ENCODE data around the gene PAK4.

PAK4 gene

GRCh38 chr19:39175564-39175963 lies 50.0 kb downstream of the PAK4 start:
- H3K36me3 Mint-ChIP-seq = peaks cover 20% of the 10 kb centered on the region
- DNase-seq (ENCODE audit: low spot score in 2 of 2) (no peak), ATAC-seq (ENCODE audit: low read depth) (no peak)
- H3K4me3 Mint-ChIP-seq = no peak overlapping the region
- no peaks in the 10 kb centered on the region for H3K9me3 Mint-ChIP-seq
- no peak overlapping the region for H3K27ac Mint-ChIP-seq
- H3K4me1 Mint-ChIP-seq = no peaks in the 10 kb centered on the region
- H3K27me3 Mint-ChIP-seq = no peaks in the 10 kb centered on the region

- Mint-ChIP-seq H3K36me3 (peaks cover 20% of the 10 kb centered on the region), H3K27ac (no peak overlapping the region), H3K27me3 (no peaks in the 10 kb centered on the region), H3K4me1 (no peaks in the 10 kb centered on the region), H3K4me3 (no peak overlapping the region), H3K9me3 (no peaks in the 10 kb centered on the region)
- DNase-seq (ENCODE audit: low spot score in 2 of 2) (no peak), ATAC-seq (ENCODE audit: low read depth) (no peak)
Measured at GRCh38 chr19:39177110-39177699, 51.6 kb downstream of the PAK4 start.

- Mint-ChIP-seq H3K27ac (no peak overlapping the region), H3K27me3 (no peaks in the 10 kb centered on the region), H3K4me1 (no peaks in the 10 kb centered on the region), H3K4me3 (no peak overlapping the region), H3K36me3 (peaks cover 20% of the 10 kb centered on the region), H3K9me3 (no peaks in the 10 kb centered on the region)
- no peak for DNase-seq (ENCODE audit: low spot score in 2 of 2)
- no peak for ATAC-seq (ENCODE audit: low read depth)
Measured at GRCh38 chr19:39177736-39178135, 52.1 kb downstream of the PAK4 start.

- ATAC-seq (ENCODE audit: low read depth) (no peak), DNase-seq (ENCODE audit: low spot score in 2 of 2) (no peak)
- Mint-ChIP-seq H3K9me3 (no peaks in the 10 kb centered on the region), H3K27me3 (no peaks in the 10 kb centered on the region), H3K4me1 (no peaks in the 10 kb centered on the region), H3K27ac (no peak overlapping the region), H3K36me3 (peaks cover 18% of the 10 kb centered on the region), H3K4me3 (no peak overlapping the region)
Measured at GRCh38 chr19:39178296-39179006, 52.9 kb downstream of the PAK4 start.

GRCh38 chr19:39179754-39180153 lies 54.2 kb downstream of the PAK4 start:
- peaks cover 12% of the 10 kb centered on the region for H3K36me3 Mint-ChIP-seq
- DNase-seq (ENCODE audit: low spot score in 2 of 2) (no peak), ATAC-seq (ENCODE audit: low read depth) (no peak)
- H3K4me1 Mint-ChIP-seq = no peaks in the 10 kb centered on the region
- H3K4me3 Mint-ChIP-seq = no peak overlapping the region
- no peaks in the 10 kb centered on the region for H3K9me3 Mint-ChIP-seq
- no peaks in the 10 kb centered on the region for H3K27me3 Mint-ChIP-seq
- H3K27ac Mint-ChIP-seq = no peak overlapping the region

- Mint-ChIP-seq H3K27me3 (no peaks in the 10 kb centered on the region), H3K4me3 (no peak overlapping the region)
Measured at GRCh38 chr19:39180749-39181148, 55.2 kb downstream of the PAK4 start.

GRCh38 chr19:39181500-39182173 lies 56.1 kb downstream of the PAK4 start:
- peaks cover 12% of the 10 kb centered on the region for H3K36me3 Mint-ChIP-seq
- ATAC-seq (ENCODE audit: low read depth) = no peak
- H3K27me3 Mint-ChIP-seq = no peaks in the 10 kb centered on the region
- H3K4me1 Mint-ChIP-seq = no peaks in the 10 kb centered on the region
- H3K4me3 Mint-ChIP-seq = no peak overlapping the region
- no peak for DNase-seq (ENCODE audit: low spot score in 2 of 2)
- H3K27ac Mint-ChIP-seq = peak overlapping the region; percentile 48
- H3K9me3 Mint-ChIP-seq = no peaks in the 10 kb centered on the region

More at GRCh38 chr19:39180749-39181148, 55.2 kb downstream of the PAK4 start:
- DNase-seq (ENCODE audit: low spot score in 2 of 2) (no peak), ATAC-seq (ENCODE audit: low read depth) (no peak)
- peaks cover 12% of the 10 kb centered on the region for H3K36me3 Mint-ChIP-seq
- no peak overlapping the region for H3K27ac Mint-ChIP-seq
- H3K4me1 Mint-ChIP-seq = no peaks in the 10 kb centered on the region
- H3K9me3 Mint-ChIP-seq = no peaks in the 10 kb centered on the region

GRCh38 chr19:39182174-39182505 lies 56.6 kb downstream of the PAK4 start:
- H3K4me1 Mint-ChIP-seq = no peaks in the 10 kb centered on the region
- no peak for DNase-seq (ENCODE audit: low spot score in 2 of 2)
- no peak overlapping the region for H3K4me3 Mint-ChIP-seq
- peak overlapping the region; percentile 48 for H3K27ac Mint-ChIP-seq
- ATAC-seq (ENCODE audit: low read depth) = no peak
- peaks cover under 1% of the 10 kb centered on the region for H3K27me3 Mint-ChIP-seq
- peaks cover 12% of the 10 kb centered on the region for H3K36me3 Mint-ChIP-seq
- H3K9me3 Mint-ChIP-seq = no peaks in the 10 kb centered on the region

GRCh38 chr19:39183104-39183503 lies 57.5 kb downstream of the PAK4 start:
- H3K4me1 Mint-ChIP-seq = no peaks in the 10 kb centered on the region
- H3K36me3 Mint-ChIP-seq = peaks cover 9% of the 10 kb centered on the region
- peaks cover 1% of the 10 kb centered on the region for H3K9me3 Mint-ChIP-seq
- no peak overlapping the region for H3K27ac Mint-ChIP-seq
- H3K4me3 Mint-ChIP-seq = no peak overlapping the region
- peaks cover 4% of the 10 kb centered on the region for H3K27me3 Mint-ChIP-seq
- ATAC-seq (ENCODE audit: low read depth) = no peak
- no peak for DNase-seq (ENCODE audit: low spot score in 2 of 2)

- H3K36me3 Mint-ChIP-seq = peaks cover 3% of the 10 kb centered on the region
- peaks cover 1% of the 10 kb centered on the region for H3K9me3 Mint-ChIP-seq
- peaks cover 9% of the 10 kb centered on the region for H3K27me3 Mint-ChIP-seq
- H3K4me1 Mint-ChIP-seq = no peaks in the 10 kb centered on the region
- no peak for DNase-seq (ENCODE audit: low spot score in 2 of 2)
- ATAC-seq (ENCODE audit: low read depth) = no peak
- H3K4me3 Mint-ChIP-seq = no peak overlapping the region
- no peak overlapping the region for H3K27ac Mint-ChIP-seq
Measured at GRCh38 chr19:39186391-39186790, 60.8 kb downstream of the PAK4 start.

GRCh38 chr19:39187552-39187943 lies 62.0 kb downstream of the PAK4 start:
- Mint-ChIP-seq H3K36me3 (peaks cover 3% of the 10 kb centered on the region), H3K27me3 (peaks cover 9% of the 10 kb centered on the region), H3K9me3 (peaks cover 1% of the 10 kb centered on the region), H3K4me3 (no peak overlapping the region), H3K4me1 (no peaks in the 10 kb centered on the region), H3K27ac (no peak overlapping the region)
- DNase-seq (ENCODE audit: low spot score in 2 of 2) (no peak), ATAC-seq (ENCODE audit: low read depth) (no peak)

GRCh38 chr19:39188960-39189359 lies 63.4 kb downstream of the PAK4 start:
- ATAC-seq (ENCODE audit: low read depth) (no peak), DNase-seq (ENCODE audit: low spot score in 2 of 2) (no peak)
- H3K4me1 Mint-ChIP-seq = no peaks in the 10 kb centered on the region
- peaks cover 3% of the 10 kb centered on the region for H3K36me3 Mint-ChIP-seq
- peaks cover 14% of the 10 kb centered on the region for H3K27me3 Mint-ChIP-seq
- H3K27ac Mint-ChIP-seq = no peak overlapping the region
- H3K4me3 Mint-ChIP-seq = no peak overlapping the region
- H3K9me3 Mint-ChIP-seq = peaks cover 1% of the 10 kb centered on the region

- ATAC-seq (ENCODE audit: low read depth) (no peak), DNase-seq (ENCODE audit: low spot score in 2 of 2) (no peak)
- Mint-ChIP-seq H3K4me1 (no peaks in the 10 kb centered on the region), H3K27me3 (peaks cover 17% of the 10 kb centered on the region), H3K4me3 (no peak overlapping the region), H3K9me3 (peaks cover 1% of the 10 kb centered on the region), H3K36me3 (peaks cover 3% of the 10 kb centered on the region), H3K27ac (no peak overlapping the region)
Measured at GRCh38 chr19:39190768-39191167, 65.2 kb downstream of the PAK4 start.

GRCh38 chr19:39192846-39193245 lies 67.3 kb downstream of the PAK4 start:
- H3K27me3 Mint-ChIP-seq = peaks cover 23% of the 10 kb centered on the region
- no peaks in the 10 kb centered on the region for H3K9me3 Mint-ChIP-seq
- H3K36me3 Mint-ChIP-seq = peaks cover 3% of the 10 kb centered on the region
- H3K4me3 Mint-ChIP-seq = no peak overlapping the region
- no peak overlapping the region for H3K27ac Mint-ChIP-seq
- DNase-seq (ENCODE audit: low spot score in 2 of 2) (no peak), ATAC-seq (ENCODE audit: low read depth) (no peak)
- H3K4me1 Mint-ChIP-seq = peaks cover 9% of the 10 kb centered on the region
